Subcutaneous adipose tissue (tissue), 4 donors: ENCODE data around the gene SFXN5. TPM values are rescaled to one million over a fixed set of nuclear protein-coding genes. Genes with fewer than 3 reads are reported as not detected.

Source experiments
- CTCF ChIP-seq: fragments of 450-650 bp; IDR thresholded peaks from one replicate; pipeline ENCODE4 v1.5.1; 2016; ENCODE audit warnings: low read depth, mild to moderate bottlenecking, control low read depth, antibody characterized with exemption, moderate library complexity
- total RNA-seq, 4 donors: library from RNA; depleted of rRNA; stranded (reverse); fragments of >200 nt; gene quantifications; one replicate each; pipeline ENCODE4 v1.1.0, GENCODE V29; 2016

The SFXN5 gene
- total RNA-seq: 1 to 10 TPM; 5.1 to 8.9 (median 7.6) TPM

GRCh38 chr2:73071360-73072128, at the start of gene SFXN5:
SFXN5 (minus strand) TSS chr2:73071712; CDS start chr2:73071705, 7 bp downstream.
- TF ChIP-seq CTCF: no peak

GRCh38 chr2:73117441-73117840, 45.9 kb upstream of the SFXN5 start:
- TF ChIP-seq CTCF: no peak

- TF ChIP-seq CTCF: no peak
Measured at GRCh38 chr2:73116182-73116960, 44.9 kb upstream of the SFXN5 start.

- TF ChIP-seq CTCF: no peak
Measured at GRCh38 chr2:73114273-73114867, 42.9 kb upstream of the SFXN5 start.

- TF ChIP-seq CTCF: no peak
Measured at GRCh38 chr2:73112913-73113854, 41.7 kb upstream of the SFXN5 start, which contains the start of gene RAB11FIP5. RAB11FIP5 (minus strand) TSS chr2:73112948; CDS start chr2:73112777, 171 bp downstream.

GRCh38 chr2:73112026-73112912, 40.8 kb upstream of the SFXN5 start:
- no peak for TF ChIP-seq CTCF
